ENCODE data around the gene TTLL5. TPM values are rescaled to one million over a fixed set of nuclear protein-coding genes. Genes with fewer than 3 reads are reported as not detected.
"Not testable (repeated sequence)": the region's sequence is repeated elsewhere in the genome, so short reads cannot be mapped to it uniquely, and the experiment has no call there.

Gene TTLL5
- polyA plus RNA-seq, 1 experiment: 24.1 TPM

- no peak overlapping the region for H3K27ac ChIP-seq (ENCODE audit: low read depth, low read length)
- ChIA-PET POLR2A (no interaction called here), CTCF (interaction anchor here (2.0 to 4.7 kb wide), 2 partner anchors 11 to 123 kb away, joined by 4 to 46 read pairs; no protein-coding TSS in a partner anchor)
- no peak for DNase-seq (ENCODE audit: low read depth, low spot score)
- no peaks in the 10 kb centered on the region for H3K9me3 ChIP-seq (ENCODE audit: control insufficient read depth, insufficient read depth, low read length)
- H3K4me3 ChIP-seq (ENCODE audit: low read depth, low read length): no peak overlapping the region
- no peak for TF ChIP-seq CTCF (IDR thresholded peaks at IDR 0.05; ENCODE audit: low read depth, low read length)
- H3K27me3 ChIP-seq (ENCODE audit: control insufficient read depth, insufficient read depth, low read length): no peaks in the 10 kb centered on the region
These were observed 256.4 kb downstream of the TTLL5 start for GRCh38 chr14:75917322-75917945.

- no peak overlapping the region for H3K4me3 ChIP-seq (ENCODE audit: low read depth, low read length)
- TF ChIP-seq CTCF (IDR thresholded peaks at IDR 0.05; ENCODE audit: low read depth, low read length): no peak
- H3K9me3 ChIP-seq (ENCODE audit: control insufficient read depth, insufficient read depth, low read length): no peaks in the 10 kb centered on the region
- ChIA-PET POLR2A (no interaction called here), CTCF (interaction anchor here (1.2 to 4.7 kb wide), 3 partner anchors 11 to 123 kb away, joined by 3 to 46 read pairs (median 4); no protein-coding TSS in a partner anchor)
- DNase-seq (ENCODE audit: low read depth, low spot score): no peak
- H3K27ac ChIP-seq (ENCODE audit: low read depth, low read length): no peak overlapping the region
- no peaks in the 10 kb centered on the region for H3K27me3 ChIP-seq (ENCODE audit: control insufficient read depth, insufficient read depth, low read length)
These were observed 256.9 kb downstream of the TTLL5 start for GRCh38 chr14:75917946-75918335.

- H3K9me3 ChIP-seq (ENCODE audit: control insufficient read depth, insufficient read depth, low read length); DNase-seq (ENCODE audit: low read depth, low spot score); H3K4me3 ChIP-seq (ENCODE audit: low read depth, low read length); POLR2A ChIA-PET; H3K27me3 ChIP-seq (ENCODE audit: control insufficient read depth, insufficient read depth, low read length); H3K27ac ChIP-seq (ENCODE audit: low read depth, low read length): not testable (repeated sequence)
- CTCF ChIA-PET: interaction anchor here (4.7 kb wide), 1 partner anchor 14 kb away, joined by 46 read pairs; no protein-coding TSS in a partner anchor
These were observed 259.4 kb downstream of the TTLL5 start for GRCh38 chr14:75920421-75920820.

- H3K9me3 ChIP-seq (ENCODE audit: control insufficient read depth, insufficient read depth, low read length); H3K27ac ChIP-seq (ENCODE audit: low read depth, low read length); POLR2A ChIA-PET; H3K27me3 ChIP-seq (ENCODE audit: control insufficient read depth, insufficient read depth, low read length); DNase-seq (ENCODE audit: low read depth, low spot score); CTCF ChIA-PET; H3K4me3 ChIP-seq (ENCODE audit: low read depth, low read length): not testable (repeated sequence)
These were observed 264.2 kb downstream of the TTLL5 start for GRCh38 chr14:75925141-75925840.

- H3K4me3 ChIP-seq (ENCODE audit: low read depth, low read length): no peak overlapping the region
- POLR2A ChIA-PET: no interaction called here
- no peak overlapping the region for H3K27ac ChIP-seq (ENCODE audit: low read depth, low read length)
- no peak for TF ChIP-seq CTCF (IDR thresholded peaks at IDR 0.05; ENCODE audit: low read depth, low read length)
- DNase-seq (ENCODE audit: low read depth, low spot score): no peak
- H3K27me3 ChIP-seq (ENCODE audit: control insufficient read depth, insufficient read depth, low read length): no peaks in the 10 kb centered on the region
- no peaks in the 10 kb centered on the region; the same call in 1 of the 2 replicates for H3K9me3 ChIP-seq (ENCODE audit: control insufficient read depth, insufficient read depth, low read length)
- CTCF ChIA-PET: no interaction called here
These were observed 265.5 kb downstream of the TTLL5 start for GRCh38 chr14:75926431-75927115.
